HFFc6 (cell line): ENCODE data around the gene PSMB9. TPM values are rescaled to one million over a fixed set of nuclear protein-coding genes. Genes with fewer than 3 reads are reported as not detected.
A peak's percentile ranks its signal among the peaks of the same experiment; 100 is the strongest.

Experiments
- DNase-seq: peaks from one replicate; pipeline ENCODE4 v3.0.0-alpha.2; 2018
- H3K27ac Mint-ChIP-seq: 2 replicates; pipeline ENCODE4 v1.8.0; 2020; ENCODE audit warnings: mild to moderate bottlenecking, mixed read lengths
- H3K27me3 Mint-ChIP-seq: 2 replicates; pipeline ENCODE4 v1.8.0; 2021; ENCODE audit warnings: mild to moderate bottlenecking, moderate library complexity, mixed read lengths; ENCODE audit not compliant: insufficient read depth
- H3K36me3 Mint-ChIP-seq: 2 replicates; pipeline ENCODE4 v1.8.0; 2021; ENCODE audit warnings: low read depth, mixed read lengths
- H3K4me1 Mint-ChIP-seq: 2 replicates; pipeline ENCODE4 v1.8.0; 2020; ENCODE audit warnings: low read depth, mixed read lengths
- H3K4me3 Mint-ChIP-seq: 2 replicates; pipeline ENCODE4 v1.8.0; 2020; ENCODE audit warnings: mild to moderate bottlenecking, moderate library complexity, mixed read lengths
- H3K9me3 Mint-ChIP-seq: 2 replicates; pipeline ENCODE4 v1.8.0; 2020; ENCODE audit warnings: mild to moderate bottlenecking, mixed read lengths
- CTCF ChIP-seq: fragments of 200-600 bp; sonication (generic); IDR thresholded peaks from 2 replicates; pipeline ENCODE4 v1.5.0; 2021; ENCODE audit warnings: antibody characterized with exemption, mild to moderate bottlenecking
- total RNA-seq, 6 experiments: library from RNA; stranded (reverse); fragmentation: NEBNext Ultra II Directional; extraction: Animal tissue kit (Norgen Biotek cat#: 25700); gene quantifications; 2 replicates in 1 of 6; 3 replicates in 5 of 6; pipeline ENCODE4 v1.2.3, GENCODE V29; 2021

PSMB9 gene
- total RNA-seq, 6 experiments from 2014 or later, result 4.9 to 23.9 (median 20.9) TPM

- TF ChIP-seq CTCF, result no peak
- no peak for DNase-seq
- Mint-ChIP-seq H3K4me1 (peaks cover 39% of the 10 kb centered on the region), H3K9me3 (no peaks in the 10 kb centered on the region), H3K4me3 (no peak overlapping the region), H3K36me3 (no peaks in the 10 kb centered on the region), H3K27me3 (no peaks in the 10 kb centered on the region; the same call in none of the 2 replicates), H3K27ac (no peak overlapping the region)
These were observed 34.6 kb downstream of the PSMB9 start for GRCh38 chr6:32888576-32888975.

GRCh38 chr6:32889533-32889932, 35.5 kb downstream of the PSMB9 start:
- Mint-ChIP-seq H3K9me3 (no peaks in the 10 kb centered on the region), H3K4me1 (peaks cover 32% of the 10 kb centered on the region), H3K36me3 (no peaks in the 10 kb centered on the region), H3K27me3 (no peaks in the 10 kb centered on the region; the same call in none of the 2 replicates), H3K4me3 (no peak overlapping the region), H3K27ac (no peak overlapping the region)
- DNase-seq, result no peak
- TF ChIP-seq CTCF, result no peak

GRCh38 chr6:32890831-32891230, 36.8 kb downstream of the PSMB9 start:
- no peaks in the 10 kb centered on the region; the same call in none of the 2 replicates for H3K27me3 Mint-ChIP-seq
- H3K9me3 Mint-ChIP-seq, result no peaks in the 10 kb centered on the region
- H3K4me3 Mint-ChIP-seq, result no peak overlapping the region
- H3K36me3 Mint-ChIP-seq, result no peaks in the 10 kb centered on the region
- H3K4me1 Mint-ChIP-seq, result peaks cover 41% of the 10 kb centered on the region
- DNase-seq, result no peak
- no peak overlapping the region for H3K27ac Mint-ChIP-seq
- no peak for TF ChIP-seq CTCF

GRCh38 chr6:32894085-32895005, 40.4 kb downstream of the PSMB9 start:
- no peak for TF ChIP-seq CTCF
- Mint-ChIP-seq H3K9me3 (no peaks in the 10 kb centered on the region), H3K27ac (peak overlapping the region; percentile 76), H3K4me3 (peak overlapping the region; percentile 97), H3K4me1 (peaks cover 21% of the 10 kb centered on the region), H3K27me3 (no peaks in the 10 kb centered on the region; the same call in 1 of the 2 replicates), H3K36me3 (no peaks in the 10 kb centered on the region)
- DNase-seq, result peak; percentile 91

- Mint-ChIP-seq H3K27me3 (no peaks in the 10 kb centered on the region; the same call in 1 of the 2 replicates), H3K9me3 (no peaks in the 10 kb centered on the region), H3K27ac (peak overlapping the region; percentile 64), H3K36me3 (no peaks in the 10 kb centered on the region), H3K4me3 (peak overlapping the region; percentile 97), H3K4me1 (peaks cover 15% of the 10 kb centered on the region)
- peak; percentile 19 for DNase-seq
- no peak for TF ChIP-seq CTCF
These were observed 41.0 kb downstream of the PSMB9 start for GRCh38 chr6:32895006-32895345.
